Activated B cell treated with CpG ODN at 0.5 μM for 24 hours (primary cell): ENCODE data around the gene WDR11. TPM values are rescaled to one million over a fixed set of nuclear protein-coding genes. Genes with fewer than 3 reads are reported as not detected.
A peak's percentile ranks its signal among the peaks of the same experiment; 100 is the strongest.

Source experiments
- ATAC-seq: fragments of 200-7000 bp; cut with Tn5 transposase; one replicate; pipeline ENCODE4 v1.10.0; 2021; ENCODE audit warnings: low read depth, mild to moderate bottlenecking, moderate library complexity
- CTCF ChIA-PET: fragments of 350-600 bp; sonication (Branson Sonifier 250); formaldehyde crosslinking; loops from one replicate; lab custom pipeline; 2021; ENCODE audit warnings: antibody characterized with exemption; lab: Charles Lee
- POLR2A ChIA-PET: fragments of 350-600 bp; sonication (Branson Sonifier 250); formaldehyde crosslinking; loops from one replicate; lab custom pipeline; 2021; ENCODE audit warnings: antibody characterized with exemption; lab: Charles Lee
- DNase-seq: peaks from one replicate; pipeline ENCODE4 v3.0.0; 2022
- H3K27ac Mint-ChIP-seq: one replicate; pipeline ENCODE4 v1.8.0; 2020; ENCODE audit warnings: mixed read lengths
- H3K27me3 Mint-ChIP-seq: one replicate; pipeline ENCODE4 v1.8.0; 2021; ENCODE audit warnings: mixed read lengths
- H3K36me3 Mint-ChIP-seq: one replicate; pipeline ENCODE4 v1.8.0; 2021; ENCODE audit warnings: low read depth, mixed read lengths
- H3K4me1 Mint-ChIP-seq: one replicate; pipeline ENCODE4 v1.8.0; 2021; ENCODE audit warnings: mixed read lengths
- H3K4me3 Mint-ChIP-seq: one replicate; pipeline ENCODE4 v1.8.0; 2020; ENCODE audit warnings: mild to moderate bottlenecking, mixed read lengths
- H3K9me3 Mint-ChIP-seq: one replicate; pipeline ENCODE4 v1.8.0; 2020; ENCODE audit warnings: mixed read lengths
- CTCF ChIP-seq: fragments of 200-600 bp; IDR thresholded peaks from one replicate; pipeline ENCODE4 v1.8.0; 2022; ENCODE audit warnings: antibody characterized with exemption, mild to moderate bottlenecking
- intact Hi-C: fragments of 100-400 bp; cut with micrococcal nuclease; formaldehyde crosslinking; loops from one replicate; pipeline ENCODE4 v1.15.1; 2024
- total RNA-seq: library from RNA; stranded (reverse); gene quantifications from 2 replicates; pipeline ENCODE4 v1.2.3, GENCODE V29; 2022

Gene WDR11
- total RNA-seq, 1 donor from 2014 or later, result 145 TPM

- ChIA-PET CTCF (no interaction called here), POLR2A (no interaction called here)
- H3K27ac Mint-ChIP-seq, result no peak overlapping the region
- no peak for TF ChIP-seq CTCF
- no peak for ATAC-seq
- no peak for DNase-seq
- no peaks in the 10 kb centered on the region for H3K9me3 Mint-ChIP-seq
- peaks cover 32% of the 10 kb centered on the region for H3K4me1 Mint-ChIP-seq
- intact Hi-C loops, result no loop called here
- H3K4me3 Mint-ChIP-seq, result no peak overlapping the region
- no peaks in the 10 kb centered on the region for H3K36me3 Mint-ChIP-seq
- peaks cover 2% of the 10 kb centered on the region for H3K27me3 Mint-ChIP-seq
These were observed 27.9 kb upstream of the WDR11 start for GRCh38 chr10:120823266-120823665.

DNA sequence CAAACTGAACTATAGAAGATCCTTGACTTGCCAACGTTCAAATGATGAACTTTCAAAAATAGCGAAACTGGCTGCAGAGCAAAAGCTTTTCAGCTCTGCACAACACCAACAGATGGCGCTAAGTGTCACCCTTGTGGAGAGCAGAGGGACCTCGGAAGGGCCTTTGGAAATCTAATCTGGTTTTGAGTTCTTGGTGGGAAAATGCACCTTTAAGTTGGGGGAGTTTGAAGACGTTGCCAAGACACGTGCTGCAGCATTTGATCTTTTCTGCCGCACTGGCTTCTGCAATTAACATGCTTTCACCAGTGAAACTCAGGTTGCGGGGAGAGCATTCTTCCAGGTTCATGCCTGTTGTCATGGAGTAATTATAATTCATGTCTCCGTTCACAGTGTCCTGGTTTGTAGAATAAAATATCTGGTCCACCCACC is 26.3 kb upstream of the WDR11 start:
- DNase-seq (no peak), ATAC-seq (no peak)
- CTCF ChIA-PET, result no interaction called here
- intact Hi-C loops, result no loop called here
- Mint-ChIP-seq H3K4me3 (no peak overlapping the region), H3K36me3 (no peaks in the 10 kb centered on the region), H3K4me1 (peaks cover 36% of the 10 kb centered on the region), H3K9me3 (no peaks in the 10 kb centered on the region), H3K27me3 (peaks cover 2% of the 10 kb centered on the region), H3K27ac (no peak overlapping the region)
- TF ChIP-seq CTCF, result no peak
- POLR2A ChIA-PET, result no interaction called here

GRCh38 chr10:120825878-120826769 is 25.0 kb upstream of the WDR11 start:
- ChIA-PET POLR2A (interaction anchor here (0.9 to 2.9 kb wide), 2 partner anchors 25 to 26 kb away, joined by 3 to 12 read pairs; partner anchors contain the start of gene WDR11), CTCF (interaction anchor here (0.7 kb wide), 1 partner anchor 26 kb away, joined by 4 read pairs; no protein-coding TSS in a partner anchor)
- no peak for ATAC-seq
- Mint-ChIP-seq H3K27me3 (peaks cover 2% of the 10 kb centered on the region), H3K4me1 (peaks cover 36% of the 10 kb centered on the region), H3K36me3 (no peaks in the 10 kb centered on the region), H3K27ac (no peak overlapping the region), H3K9me3 (no peaks in the 10 kb centered on the region), H3K4me3 (no peak overlapping the region)
- TF ChIP-seq CTCF, result no peak
- DNase-seq, result no peak
- intact Hi-C loops, result loop anchor here (2.0 kb wide), 1 partner anchor 25 kb away; the partner anchor contains the start of gene WDR11

GRCh38 chr10:120827251-120827875 is 23.8 kb upstream of the WDR11 start:
- DNase-seq (no peak), ATAC-seq (peak; percentile 85)
- no peaks in the 10 kb centered on the region for H3K9me3 Mint-ChIP-seq
- peaks cover 36% of the 10 kb centered on the region for H3K4me1 Mint-ChIP-seq
- no peak overlapping the region for H3K4me3 Mint-ChIP-seq
- intact Hi-C loops, result loop anchor here (2.0 kb wide), 1 partner anchor 23 kb away; the partner anchor contains the start of gene WDR11
- H3K36me3 Mint-ChIP-seq, result no peaks in the 10 kb centered on the region
- no peaks in the 10 kb centered on the region for H3K27me3 Mint-ChIP-seq
- ChIA-PET POLR2A (interaction anchor here (2.9 kb wide), 1 partner anchor 24 kb away, joined by 12 read pairs; the partner anchor contains the start of gene WDR11), CTCF (no interaction called here)
- H3K27ac Mint-ChIP-seq, result peak overlapping the region; percentile 38
- TF ChIP-seq CTCF, result no peak
